HG03558 (cell line): ENCODE data around the gene TEX11.
"Not testable (repeated sequence)": the region's sequence is repeated elsewhere in the genome, so short reads cannot be mapped to it uniquely, and the experiment has no call there.

Source experiments
- ATAC-seq: cut with Tn5 transposase; IDR thresholded peaks from one replicate; pipeline ENCODE4 v1.9.1; 2021; ENCODE audit warnings: moderate number of reproducible peaks; ENCODE audit not compliant: unreplicated experiment; ENCODE audit errors: extremely low read depth

The TEX11 gene

DNA sequence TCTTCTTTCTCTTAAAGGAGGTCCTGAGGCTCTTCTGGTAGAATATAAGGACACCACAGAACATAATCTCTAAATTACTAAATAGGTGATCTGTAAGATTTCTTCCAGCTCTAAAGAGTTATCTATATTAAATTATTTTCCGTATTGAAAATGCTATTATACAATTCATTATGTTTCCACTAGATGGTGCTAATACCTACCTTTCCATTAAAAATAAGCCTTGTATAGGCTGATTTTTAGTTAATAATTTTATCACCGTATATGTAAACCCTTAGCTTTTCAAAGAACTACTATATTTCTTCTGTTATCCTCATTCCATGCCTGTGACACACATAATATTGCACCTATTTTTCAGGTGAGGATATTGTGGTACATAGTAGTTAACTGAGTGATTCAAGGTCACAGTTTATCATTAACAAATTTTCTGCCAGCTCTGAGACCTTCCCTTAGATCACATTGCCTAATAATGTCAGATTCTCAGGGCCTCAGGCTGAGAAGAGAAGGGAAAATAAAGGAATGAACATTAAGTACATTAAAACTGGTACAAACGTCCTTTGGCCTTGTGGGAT, 138.8 kb downstream of the TEX11 start:
- no peak for ATAC-seq

DNA sequence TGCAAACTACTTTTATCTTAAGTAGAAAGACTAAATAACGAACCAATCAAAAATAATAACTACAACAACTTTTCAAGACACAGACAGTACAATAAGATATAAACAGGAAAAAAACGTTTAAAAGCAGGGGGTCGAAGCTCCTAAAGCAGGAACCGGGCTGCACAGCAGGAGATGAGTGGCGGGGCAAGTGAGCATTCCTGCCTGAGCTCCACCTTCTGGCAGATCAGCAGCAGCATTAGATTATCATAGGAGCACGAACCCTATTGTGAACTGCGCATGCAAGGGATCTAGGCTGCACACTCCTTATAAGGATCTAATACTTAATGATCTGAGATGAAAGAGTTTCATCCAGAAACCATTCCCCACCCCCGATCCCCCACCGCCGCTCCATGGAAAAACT, 146.2 kb downstream of the TEX11 start:
- no peak for ATAC-seq

DNA sequence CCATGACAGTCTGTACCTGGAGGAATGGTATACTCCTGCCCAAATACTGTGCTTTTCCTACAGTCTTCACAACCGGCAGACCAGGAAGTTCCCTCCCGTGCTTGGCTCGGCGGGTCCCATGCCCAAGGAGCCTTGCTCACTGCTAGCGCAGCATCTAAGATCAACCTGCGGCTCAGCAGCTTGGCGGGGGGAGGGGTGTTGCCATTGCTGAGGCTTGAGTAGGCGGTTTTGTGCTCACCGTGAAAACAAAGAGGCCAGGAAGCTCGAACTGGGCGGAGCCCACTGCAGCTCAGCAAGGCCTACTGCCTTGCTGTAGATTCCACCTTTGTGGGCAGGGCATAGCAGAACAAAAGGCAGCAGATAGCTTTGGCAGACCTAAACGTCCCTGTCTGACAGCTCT, 152.7 kb downstream of the TEX11 start:
- ATAC-seq: no peak

DNA sequence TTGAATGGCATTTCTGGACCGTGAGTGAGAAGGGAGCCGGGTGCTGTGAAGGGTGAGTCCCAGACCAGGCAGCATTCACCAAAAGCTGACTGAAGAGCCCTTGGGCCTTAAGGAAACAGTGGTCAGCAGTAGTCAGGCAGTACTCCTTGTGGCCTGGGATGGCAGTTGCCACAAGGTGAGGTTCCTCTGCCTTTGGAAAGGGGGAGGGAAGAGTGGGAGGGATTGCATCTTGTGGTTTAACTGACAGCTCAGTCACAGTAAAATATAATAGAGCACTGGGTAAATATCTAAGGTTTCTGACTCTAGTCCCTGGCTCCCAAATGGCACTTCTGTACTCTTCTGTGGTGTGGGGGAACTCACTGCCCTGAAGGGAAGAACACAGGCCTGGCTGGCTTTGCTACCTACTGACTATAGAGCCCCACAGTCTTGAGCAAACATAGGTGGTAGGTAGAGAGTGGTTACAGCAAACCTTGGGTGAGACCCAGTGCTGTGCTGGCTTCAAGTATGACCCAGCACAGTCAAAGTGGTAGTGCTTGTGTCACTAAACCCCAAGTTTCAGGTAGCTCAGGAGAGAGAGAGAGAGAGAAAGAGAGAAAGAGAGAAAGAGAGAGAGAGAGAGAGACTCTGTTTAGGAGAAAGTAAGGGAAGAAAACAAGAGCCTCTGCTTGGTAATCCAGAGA, 154.2 kb downstream of the TEX11 start:
- no peak for ATAC-seq

DNA sequence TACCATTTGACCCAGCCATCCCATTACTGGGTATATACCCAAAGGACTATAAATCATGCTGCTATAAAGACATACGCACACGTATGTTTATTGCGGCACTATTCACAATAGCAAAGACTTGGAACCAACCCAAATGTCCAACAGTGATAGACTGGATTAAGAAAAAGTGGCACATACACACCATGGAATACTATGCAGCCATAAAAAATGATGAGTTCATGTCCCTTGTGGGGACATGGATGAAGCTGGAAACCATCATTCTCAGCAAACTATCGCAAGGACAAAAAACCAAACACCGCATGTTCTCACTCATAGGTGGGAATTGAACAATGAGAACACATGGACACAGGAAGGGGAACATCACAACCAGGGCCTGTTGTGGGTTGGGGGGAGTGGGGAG, 174.7 kb downstream of the TEX11 start:
- ATAC-seq: not testable (repeated sequence)

DNA sequence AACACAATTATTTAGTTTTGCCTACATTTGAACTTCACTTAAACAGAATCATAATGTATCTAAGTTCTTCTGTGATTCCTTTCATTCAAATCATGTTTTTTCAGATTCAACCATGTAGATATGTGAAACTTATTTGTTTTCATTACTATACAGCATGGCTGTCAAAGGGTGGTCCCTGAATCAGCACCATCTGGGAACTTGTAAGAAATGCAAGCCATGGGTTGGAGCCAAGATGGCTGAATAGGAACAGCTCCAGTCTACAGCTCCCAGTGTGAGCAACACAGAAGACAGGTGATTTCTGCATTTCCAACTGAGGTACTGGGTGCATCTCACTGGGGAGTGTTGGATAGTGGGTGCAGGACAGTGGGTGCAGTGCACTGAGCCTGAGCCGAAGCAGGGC, 180.6 kb downstream of the TEX11 start:
- ATAC-seq: not testable (repeated sequence)

DNA sequence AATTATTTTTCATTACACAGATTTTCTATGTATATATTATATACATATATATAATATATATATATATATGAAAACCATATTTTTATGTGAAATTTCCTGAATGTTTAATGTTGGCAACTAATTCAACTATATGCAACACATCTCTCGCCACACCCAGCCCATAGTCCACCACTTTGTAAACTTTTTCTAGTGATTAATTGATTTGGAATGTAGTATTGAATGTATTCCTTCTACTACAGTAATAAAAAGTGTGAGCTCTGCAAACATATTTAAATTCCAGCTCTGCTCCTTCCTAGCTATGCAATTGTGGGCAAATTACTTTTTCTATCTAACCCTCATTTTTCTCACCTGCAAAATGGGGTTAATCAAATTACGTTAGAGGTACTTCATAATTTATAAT, 187.8 kb downstream of the TEX11 start:
- no peak for ATAC-seq

DNA sequence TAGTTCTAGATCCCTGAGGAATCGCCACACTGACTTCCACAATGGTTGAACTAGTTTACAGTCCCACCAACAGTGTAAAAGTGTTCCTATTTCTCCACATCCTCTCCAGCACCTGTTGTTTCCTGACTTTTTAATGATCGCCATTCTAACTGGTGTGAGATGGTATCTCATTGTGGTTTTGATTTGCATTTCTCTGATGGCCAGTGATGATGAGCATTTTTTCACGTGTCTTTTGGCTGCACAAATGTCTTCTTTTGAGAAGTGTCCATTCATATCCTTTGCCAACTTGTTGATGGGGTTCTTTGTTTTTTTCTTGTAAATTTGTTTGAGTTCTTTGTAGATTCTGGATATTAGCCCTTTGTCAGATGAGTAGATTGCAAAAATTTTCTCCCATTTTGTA, 197.2 kb downstream of the TEX11 start:
- not testable (repeated sequence) for ATAC-seq

DNA sequence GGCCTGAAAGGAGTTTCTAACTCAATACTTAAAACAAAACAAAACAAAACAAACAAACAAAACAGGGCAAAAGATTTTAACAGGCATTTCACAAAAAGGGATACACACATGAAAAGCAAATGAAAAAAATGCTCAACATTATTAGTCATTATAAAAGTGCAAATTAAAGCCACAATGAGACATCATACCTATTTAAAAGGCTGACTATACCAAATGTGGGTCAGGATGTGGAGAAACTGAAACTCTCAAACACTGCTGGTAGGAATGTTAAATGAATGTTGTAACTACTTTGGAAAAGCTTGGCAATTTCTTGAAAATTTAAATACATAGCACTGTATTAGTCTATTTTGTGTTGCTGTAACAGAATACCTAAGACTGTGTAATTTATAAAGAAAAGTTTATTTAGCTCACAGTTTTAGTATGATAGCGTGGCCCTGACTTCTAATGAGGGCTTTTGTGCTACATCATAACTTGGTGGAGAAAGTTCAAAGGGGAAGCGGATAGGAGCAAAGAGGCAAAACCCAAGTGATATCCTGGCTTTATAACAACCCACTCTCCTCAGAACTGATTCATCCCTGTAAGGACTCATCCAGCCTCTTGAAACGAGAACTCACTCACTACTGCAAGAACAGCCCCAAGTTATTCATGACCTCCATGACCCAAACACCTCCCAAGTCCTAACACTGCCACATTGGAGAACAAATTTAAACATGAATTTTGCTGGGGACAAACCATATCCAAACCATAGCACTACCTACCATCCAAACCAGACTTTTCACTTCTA, 214.0 kb downstream of the TEX11 start:
- ATAC-seq: no peak

DNA sequence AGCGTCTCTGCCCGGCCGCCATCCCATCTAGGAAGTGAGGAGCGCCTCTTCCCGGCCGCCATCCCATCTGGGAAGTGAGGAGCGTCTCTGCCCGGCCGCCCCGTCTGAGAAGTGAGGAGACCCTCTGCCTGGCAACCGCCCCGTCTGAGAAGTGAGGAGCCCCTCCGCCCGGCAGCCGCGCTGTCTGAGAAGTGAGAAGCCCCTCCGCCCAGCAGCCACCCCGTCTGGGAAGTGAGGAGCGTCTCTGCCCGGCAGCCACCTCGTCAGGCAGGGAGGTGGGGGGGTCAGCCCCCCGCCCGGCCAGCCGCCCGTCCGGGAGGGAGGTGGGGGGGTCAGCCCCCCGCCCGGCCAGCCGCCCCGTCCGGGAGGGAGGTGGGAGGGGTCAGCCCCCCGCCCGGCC, 229.1 kb downstream of the TEX11 start:
- ATAC-seq: not testable (repeated sequence)

DNA sequence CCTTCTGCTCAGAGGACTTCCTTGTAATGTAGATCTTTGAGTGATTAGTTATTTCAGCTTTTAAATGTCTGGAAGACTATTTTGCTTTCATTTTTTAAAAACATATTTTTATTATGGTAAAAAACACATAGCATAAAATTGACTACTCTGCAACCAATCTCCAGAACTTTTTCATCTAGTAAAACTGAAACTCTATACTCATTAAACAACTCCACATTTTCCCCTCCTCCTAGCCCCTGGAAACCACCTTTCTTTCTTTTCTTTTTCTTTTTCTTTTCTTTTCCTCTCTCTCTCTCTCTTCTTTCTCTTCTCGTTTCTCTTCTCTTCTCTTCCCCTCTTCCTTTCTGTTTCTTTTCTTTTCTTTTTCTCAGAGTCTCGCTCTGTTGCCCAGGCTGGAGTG, 233.2 kb downstream of the TEX11 start:
- no peak for ATAC-seq

DNA sequence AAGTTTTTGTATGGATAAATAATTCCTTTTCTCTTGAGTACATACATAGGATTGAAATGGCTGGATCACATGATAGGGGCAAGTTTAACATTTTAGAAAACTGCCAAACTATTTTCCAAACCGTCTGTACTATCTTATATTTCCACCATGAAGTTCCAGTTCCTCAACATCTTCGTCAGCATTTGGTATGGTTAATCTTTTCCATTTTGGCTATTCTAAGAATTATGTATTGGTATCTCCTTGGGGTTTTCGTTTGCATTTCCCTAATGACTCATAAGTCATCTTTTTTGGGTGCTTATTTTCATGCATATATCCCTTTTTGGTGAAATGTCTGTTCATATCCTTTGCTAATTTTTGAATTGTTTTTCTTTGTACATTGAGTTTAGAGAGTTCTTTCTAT, 236.2 kb downstream of the TEX11 start:
- no peak for ATAC-seq

DNA sequence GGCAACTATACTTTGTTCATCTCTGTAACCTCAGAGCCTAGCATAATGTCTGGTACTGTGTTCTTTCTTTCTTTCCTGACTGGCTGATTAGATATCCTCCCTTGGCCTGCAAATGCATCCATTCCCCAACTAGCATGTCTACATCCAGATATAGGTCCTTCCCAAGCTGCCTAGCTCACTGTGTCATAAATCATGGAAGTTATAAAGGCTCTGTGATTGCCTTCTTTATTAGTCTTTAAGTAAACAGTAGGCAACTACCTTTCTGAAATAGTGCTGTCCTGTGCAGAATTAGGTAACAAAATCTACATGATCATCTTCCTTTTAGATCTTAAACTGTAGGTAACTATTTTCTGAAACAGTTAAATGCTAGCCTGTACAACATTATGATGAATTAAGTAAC, 239.4 kb downstream of the TEX11 start:
- ATAC-seq: no peak

DNA sequence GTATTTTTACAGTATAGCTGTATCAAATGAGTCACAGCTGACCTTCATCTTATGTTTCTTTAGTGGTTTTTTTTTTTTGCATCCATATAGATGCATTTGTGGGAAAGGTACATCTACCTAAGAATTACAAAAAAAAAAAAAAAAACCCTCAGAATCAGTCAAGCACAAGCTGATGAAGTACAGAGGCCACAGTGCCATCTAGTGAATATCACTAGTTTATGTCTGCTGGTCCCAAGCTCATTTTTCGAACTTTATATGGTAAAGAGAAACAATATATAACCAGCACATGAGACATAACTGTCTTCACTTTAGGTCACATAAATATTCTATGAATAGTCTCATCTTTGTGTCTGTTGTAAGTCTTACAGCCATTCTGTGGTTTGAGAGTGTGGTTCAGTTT, 243.8 kb downstream of the TEX11 start:
- no peak for ATAC-seq

DNA sequence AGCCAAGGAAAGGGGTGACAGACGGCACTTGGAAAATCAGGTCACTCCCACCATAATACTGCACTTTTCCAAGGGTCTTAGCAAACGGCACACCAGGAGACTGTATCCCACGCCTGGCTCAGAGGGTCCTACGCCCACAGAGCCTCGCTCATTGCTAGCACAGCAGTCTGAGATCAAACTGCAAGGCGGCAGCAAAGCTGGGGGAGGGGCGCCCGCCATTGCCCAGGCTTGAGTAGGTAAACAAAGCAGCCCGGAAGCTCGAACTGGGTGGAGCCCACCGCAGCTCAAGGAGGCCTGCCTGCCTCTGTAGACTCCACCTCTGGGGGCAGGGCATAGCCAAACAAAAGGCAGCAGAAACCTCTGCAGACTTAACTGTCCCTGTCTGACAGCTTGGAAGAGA, 247.4 kb downstream of the TEX11 start:
- ATAC-seq: not testable (repeated sequence)

DNA sequence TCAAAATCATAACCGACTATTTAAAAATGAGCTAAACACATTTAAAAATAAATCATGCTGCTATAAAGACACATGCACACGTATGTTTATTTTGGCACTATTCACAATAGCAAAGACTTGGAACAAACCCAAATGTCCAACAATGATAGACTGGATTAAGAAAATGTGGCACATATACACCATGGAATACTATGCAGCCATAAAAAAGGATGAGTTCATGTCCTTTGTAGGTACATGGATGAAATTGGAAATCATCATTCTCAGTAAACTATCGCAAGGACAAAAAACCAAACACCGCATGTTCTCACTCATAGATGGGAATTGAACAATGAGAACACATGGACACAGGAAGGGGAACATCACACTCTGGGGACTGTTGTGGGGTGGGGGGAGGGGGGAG, 251.0 kb downstream of the TEX11 start:
- not testable (repeated sequence) for ATAC-seq

DNA sequence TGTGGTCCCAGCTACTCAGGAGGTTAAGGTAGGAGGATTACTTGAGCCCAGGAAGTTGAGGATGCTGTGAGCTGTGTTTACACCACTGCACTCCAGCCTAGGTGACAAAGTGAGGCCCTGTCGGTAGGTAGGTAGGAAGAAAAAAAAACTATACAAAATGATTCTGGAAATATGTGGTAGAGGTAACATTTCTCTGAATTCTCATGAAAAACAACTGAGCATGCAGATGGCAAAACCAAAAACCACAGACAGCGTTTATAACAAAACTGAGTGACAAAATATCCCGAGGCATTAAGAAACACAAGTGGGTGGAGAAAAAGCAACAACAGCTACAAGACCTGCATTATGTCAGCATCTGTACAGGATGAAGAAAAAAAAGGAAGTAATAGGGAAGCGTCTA, 252.2 kb downstream of the TEX11 start:
- no peak for ATAC-seq

DNA sequence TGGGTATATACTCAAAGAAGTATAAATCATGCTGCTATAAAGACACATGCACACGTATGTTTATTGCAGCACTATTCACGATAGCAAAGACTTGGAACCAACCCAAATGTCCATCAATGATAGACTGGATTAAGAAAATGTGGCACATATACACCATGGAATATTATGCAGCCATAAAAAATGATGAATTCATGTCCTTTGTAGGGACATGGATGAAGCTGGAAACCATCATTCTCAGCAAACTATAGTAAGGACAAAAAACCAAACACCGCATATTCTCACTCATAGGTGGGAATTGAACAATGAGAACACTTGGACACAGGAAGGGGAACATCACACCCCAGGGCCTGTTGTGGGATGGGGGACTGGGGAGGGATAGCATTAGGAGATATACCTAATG, 260.6 kb downstream of the TEX11 start:
- not testable (repeated sequence) for ATAC-seq

DNA sequence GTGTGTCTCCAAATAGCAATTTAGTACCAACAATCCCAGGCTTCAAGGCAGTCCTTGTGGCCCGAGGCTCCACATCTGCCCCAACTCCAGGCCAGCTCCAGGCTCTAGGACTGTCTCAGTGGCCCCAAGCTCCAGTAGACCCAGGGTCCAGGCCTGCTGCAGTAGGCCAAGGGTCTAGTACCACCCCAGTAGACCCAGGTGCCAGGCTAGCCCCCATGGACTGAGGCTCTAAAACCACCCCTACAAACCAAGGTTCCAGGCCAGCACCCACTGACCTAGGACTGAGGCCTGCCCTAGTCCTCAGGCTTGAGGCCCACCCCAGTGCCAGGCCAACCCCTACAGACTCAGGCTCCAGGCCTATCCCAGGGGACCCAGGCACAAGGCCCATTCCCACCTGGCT, 272.3 kb downstream of the TEX11 start:
- no peak for ATAC-seq

DNA sequence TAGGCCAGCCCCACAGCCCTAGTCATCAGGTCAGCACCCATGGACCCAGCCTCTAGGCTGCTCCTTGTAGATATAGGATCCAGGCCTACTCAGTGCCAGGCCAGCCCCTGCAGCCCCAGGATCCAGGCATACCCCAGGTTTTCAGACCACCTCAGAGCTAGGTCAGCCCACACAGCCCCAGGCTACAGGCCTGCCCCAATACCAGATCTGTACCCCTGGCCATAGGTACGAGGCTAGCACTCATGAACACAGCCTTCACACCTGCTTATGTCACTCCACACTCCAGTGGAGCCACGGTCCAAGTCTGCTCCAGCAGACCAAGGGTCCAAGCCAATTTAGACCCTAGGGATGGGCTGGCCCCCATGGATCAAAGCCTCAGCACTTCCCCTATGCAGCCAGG, 272.8 kb downstream of the TEX11 start:
- no peak for ATAC-seq

DNA sequence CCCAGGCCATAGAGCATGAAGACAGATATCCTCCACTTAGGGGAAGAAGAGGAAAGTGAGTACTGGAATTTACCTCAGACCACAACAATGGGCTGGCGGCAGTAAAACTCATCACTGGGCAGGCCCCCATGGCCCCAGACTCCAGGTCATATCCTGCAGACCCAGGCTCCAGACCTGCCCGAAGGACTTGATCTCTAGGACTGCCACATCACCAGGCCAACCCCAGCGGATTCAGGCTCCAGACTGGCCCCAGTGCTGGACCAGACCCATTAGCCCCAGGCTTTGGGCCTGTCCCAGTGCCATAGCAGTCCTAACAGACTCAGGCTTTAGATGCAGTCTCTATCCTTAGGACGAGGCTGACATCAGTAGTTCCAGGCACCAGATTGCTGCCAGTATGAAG, 273.3 kb downstream of the TEX11 start:
- ATAC-seq: no peak

DNA sequence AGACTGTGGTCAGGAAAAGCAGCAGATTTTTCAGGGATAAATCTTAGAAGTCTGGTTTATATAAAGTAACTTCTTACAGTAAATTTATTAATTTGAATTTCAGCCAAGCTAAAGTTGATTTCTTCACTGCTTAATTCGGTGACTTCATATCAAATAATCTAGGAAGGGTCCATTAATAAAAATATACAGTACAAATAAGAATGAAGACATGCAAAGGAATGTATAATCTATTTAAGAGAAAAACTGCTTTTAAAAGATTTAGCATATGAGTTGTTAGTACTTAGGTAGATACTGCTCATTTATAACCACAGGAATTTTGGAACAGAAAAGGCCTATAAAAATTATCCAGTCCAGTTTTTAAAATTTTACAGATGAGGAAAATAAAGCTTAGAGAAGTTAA, 286.8 kb downstream of the TEX11 start:
- ATAC-seq: no peak
